HuH-7 (cell line): ENCODE data around the gene SLC25A30.

ENCODE experiments used
- DNase-seq: peaks from one replicate; pipeline ENCODE4 v3.0.0; 2011; ENCODE audit warnings: low spot score

SLC25A30 gene

GRCh38 chr13:45417790-45418534 is at the start of gene SLC25A30:
SLC25A30 (minus strand) TSS chr13:45418373; CDS start chr13:45411425, 6,948 bp downstream.
- peak; percentile 83 for DNase-seq

GRCh38 chr13:45466359-45466758 is 48.2 kb upstream of the SLC25A30 start:
- no peak for DNase-seq

GRCh38 chr13:45464687-45465453 is 46.7 kb upstream of the SLC25A30 start, which contains the start of gene COG3:
COG3 (plus strand) TSS chr13:45464939; CDS start chr13:45465037, 98 bp downstream.
- DNase-seq, result peak; percentile 84

GRCh38 chr13:45464141-45464686 is 46.0 kb upstream of the SLC25A30 start:
- DNase-seq, result no peak

GRCh38 chr13:45456196-45456972 is 38.2 kb upstream of the SLC25A30 start:
- no peak for DNase-seq

GRCh38 chr13:45454204-45454603 is 36.0 kb upstream of the SLC25A30 start:
- DNase-seq, result no peak

GRCh38 chr13:45451282-45451681 is 33.1 kb upstream of the SLC25A30 start:
- no peak for DNase-seq

GRCh38 chr13:45448965-45449559 is 30.9 kb upstream of the SLC25A30 start:
- DNase-seq, result no peak

GRCh38 chr13:45447050-45447661 is 29.0 kb upstream of the SLC25A30 start:
- peak; percentile 40 for DNase-seq

GRCh38 chr13:45446181-45446580 is 28.0 kb upstream of the SLC25A30 start:
- no peak for DNase-seq

- no peak for DNase-seq
Measured at GRCh38 chr13:45445053-45445452, 26.9 kb upstream of the SLC25A30 start.

- DNase-seq, result no peak
Measured at GRCh38 chr13:45441633-45442032, 23.5 kb upstream of the SLC25A30 start.

- no peak for DNase-seq
Measured at GRCh38 chr13:45439781-45440462, 21.7 kb upstream of the SLC25A30 start.

- no peak for DNase-seq
Measured at GRCh38 chr13:45439008-45439407, 20.8 kb upstream of the SLC25A30 start.

- DNase-seq, result no peak
Measured at GRCh38 chr13:45437947-45438346, 19.8 kb upstream of the SLC25A30 start.

- no peak for DNase-seq
Measured at GRCh38 chr13:45436953-45437352, 18.8 kb upstream of the SLC25A30 start.

- DNase-seq, result no peak
Measured at GRCh38 chr13:45436332-45436731, 18.2 kb upstream of the SLC25A30 start.

- peak; percentile 26 for DNase-seq
Measured at GRCh38 chr13:45434556-45435371, 16.6 kb upstream of the SLC25A30 start.

- no peak for DNase-seq
Measured at GRCh38 chr13:45433381-45433790, 15.2 kb upstream of the SLC25A30 start.
